ENCODE data around the gene KIF16B.

KIF16B gene

DNA sequence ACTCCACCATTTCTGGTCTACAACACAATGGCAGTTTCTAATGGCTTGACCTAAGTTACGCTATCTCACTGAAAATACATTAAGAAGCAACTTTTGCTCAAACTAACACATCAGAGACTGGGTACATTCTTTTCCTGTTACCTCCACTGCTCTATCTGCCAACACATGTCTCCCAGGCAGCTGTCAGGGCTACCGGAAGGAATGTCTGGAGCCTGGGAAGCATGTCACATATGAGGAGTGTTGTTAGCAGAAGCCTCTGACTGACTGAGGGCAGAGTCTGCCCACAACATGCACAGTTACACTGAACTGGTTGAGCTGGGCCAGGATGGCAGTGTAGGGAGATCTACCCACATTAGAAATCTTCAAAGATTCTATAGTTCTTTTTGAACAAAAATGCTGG, 264.5 kb downstream of the KIF16B start:
- DNase-seq (ENCODE audit: low read depth in 2 of 3, low spot score in 1 of 3), result no peak

DNA sequence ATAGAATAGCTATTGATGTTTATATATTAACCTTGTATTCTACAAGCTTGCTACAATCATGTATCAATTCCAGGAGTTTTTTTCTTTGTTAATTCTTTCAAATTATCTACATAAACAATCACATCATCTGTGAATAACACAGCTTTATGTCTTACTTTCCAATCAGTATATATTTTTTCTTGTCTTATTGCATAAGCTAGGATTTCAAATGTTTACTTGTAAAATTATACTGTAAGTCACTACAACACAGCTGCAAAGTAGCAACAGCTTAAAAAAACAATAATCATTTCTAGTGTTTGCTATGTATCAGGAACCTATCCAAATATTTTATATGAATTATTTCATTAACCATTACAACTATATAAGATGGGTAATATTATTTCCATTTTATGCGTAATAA, 270.4 kb downstream of the KIF16B start:
- no peak for DNase-seq (ENCODE audit: low read depth in 2 of 3, low spot score in 1 of 3)

GRCh38 chr20:16301986-16302385, 271.3 kb downstream of the KIF16B start:
- DNase-seq (ENCODE audit: low read depth in 2 of 3, low spot score in 1 of 3), result no peak

GRCh38 chr20:16299897-16300296, 273.4 kb downstream of the KIF16B start:
- DNase-seq (ENCODE audit: low read depth in 2 of 3, low spot score in 1 of 3), result no peak

- no peak for DNase-seq (ENCODE audit: low read depth in 2 of 3, low spot score in 1 of 3)
These were observed 276.3 kb downstream of the KIF16B start for GRCh38 chr20:16296931-16297330.

DNA sequence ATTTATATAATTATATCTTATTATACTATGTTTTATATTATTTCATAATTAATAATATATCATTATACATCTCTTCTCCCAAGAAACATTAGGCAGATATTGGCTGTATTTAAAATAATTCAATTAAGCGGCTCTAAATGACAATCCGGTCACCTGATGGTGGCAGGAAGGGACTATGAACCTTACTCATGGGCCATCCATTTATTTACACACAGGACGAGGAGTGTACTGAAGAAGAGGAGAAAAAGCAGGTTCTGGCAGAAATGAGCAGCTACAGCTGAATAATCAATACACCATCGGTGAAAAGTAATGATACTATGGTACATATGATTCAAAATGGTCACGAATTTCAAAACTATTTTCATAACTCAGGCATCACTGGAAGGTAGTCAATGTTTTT, 277.7 kb downstream of the KIF16B start:
- no peak for DNase-seq (ENCODE audit: low read depth in 2 of 3, low spot score in 1 of 3)

- no peak for DNase-seq (ENCODE audit: low read depth in 2 of 3, low spot score in 1 of 3)
These were observed 279.7 kb downstream of the KIF16B start for GRCh38 chr20:16293590-16293989.

DNA sequence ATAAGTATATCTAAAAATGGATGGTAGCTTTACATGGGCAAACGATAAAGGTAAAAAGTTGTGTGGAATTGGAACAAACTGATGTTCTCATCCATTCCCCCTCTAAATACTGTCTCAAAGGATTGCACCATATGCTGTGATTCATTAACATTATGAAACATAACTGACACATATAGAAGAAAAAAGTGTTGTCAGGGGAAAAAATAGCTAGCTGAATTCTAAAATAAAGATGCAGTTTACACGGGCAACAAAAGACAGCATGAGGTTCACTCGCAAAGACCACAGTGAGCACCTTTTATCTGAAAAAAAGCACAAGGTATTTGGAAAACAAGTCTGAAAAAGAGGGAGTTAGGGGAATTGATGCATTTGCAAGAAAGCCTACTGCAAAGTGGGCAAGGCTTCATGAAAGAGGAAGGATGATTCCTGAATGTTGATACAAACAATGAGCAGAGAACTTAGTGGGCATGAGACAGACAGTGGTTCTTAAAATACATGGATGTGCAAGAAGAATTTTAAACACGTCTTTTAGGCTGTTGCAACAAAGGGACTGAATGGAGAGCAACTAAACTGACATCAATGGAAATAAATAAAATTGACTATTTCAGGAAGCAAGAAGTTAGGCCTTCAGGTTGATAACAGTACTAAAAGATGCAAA, 280.9 kb downstream of the KIF16B start:
- no peak for DNase-seq (ENCODE audit: low read depth in 2 of 3, low spot score in 1 of 3)

GRCh38 chr20:16290358-16290757, 282.9 kb downstream of the KIF16B start:
- no peak for DNase-seq (ENCODE audit: low read depth in 2 of 3, low spot score in 1 of 3)

- no peak for DNase-seq (ENCODE audit: low read depth in 2 of 3, low spot score in 1 of 3)
These were observed 285.5 kb downstream of the KIF16B start for GRCh38 chr20:16287776-16288175.

GRCh38 chr20:16286601-16287000, 286.6 kb downstream of the KIF16B start:
- no peak for DNase-seq (ENCODE audit: low read depth in 2 of 3, low spot score in 1 of 3)

DNA sequence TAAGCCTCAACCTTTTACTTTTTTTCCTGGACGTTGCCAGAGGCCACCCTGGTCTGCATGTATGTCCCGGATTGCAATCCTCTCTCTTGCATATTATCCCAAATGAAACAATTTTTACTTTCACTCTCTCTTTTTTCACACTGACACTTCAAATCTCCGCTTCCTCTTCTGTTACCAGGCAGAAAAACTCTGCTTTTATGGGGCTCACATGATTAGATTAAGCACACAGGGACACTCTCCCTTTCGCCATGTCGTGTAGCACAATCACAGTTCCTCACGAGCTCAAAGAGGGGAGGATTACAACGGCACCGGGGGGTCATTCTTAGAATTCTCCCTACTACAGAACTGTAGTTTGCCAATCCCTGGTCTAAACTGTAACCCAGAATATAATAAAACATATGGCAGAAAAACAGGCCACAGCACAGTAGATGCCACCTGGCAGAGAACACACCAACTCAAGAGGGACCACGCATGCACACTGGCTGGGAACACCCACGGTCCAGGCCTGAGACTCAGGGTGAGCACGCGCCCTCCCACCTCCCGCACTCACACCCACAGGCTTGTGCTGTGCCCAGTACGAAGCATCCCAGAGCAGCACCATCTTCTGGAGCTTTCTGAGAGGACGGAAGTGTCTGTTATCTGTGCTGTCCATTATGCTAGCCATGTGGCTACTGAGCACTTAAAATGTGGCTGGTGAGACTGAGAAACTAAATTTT, 288.7 kb downstream of the KIF16B start:
- no peak for DNase-seq (ENCODE audit: low read depth in 2 of 3, low spot score in 1 of 3)

DNA sequence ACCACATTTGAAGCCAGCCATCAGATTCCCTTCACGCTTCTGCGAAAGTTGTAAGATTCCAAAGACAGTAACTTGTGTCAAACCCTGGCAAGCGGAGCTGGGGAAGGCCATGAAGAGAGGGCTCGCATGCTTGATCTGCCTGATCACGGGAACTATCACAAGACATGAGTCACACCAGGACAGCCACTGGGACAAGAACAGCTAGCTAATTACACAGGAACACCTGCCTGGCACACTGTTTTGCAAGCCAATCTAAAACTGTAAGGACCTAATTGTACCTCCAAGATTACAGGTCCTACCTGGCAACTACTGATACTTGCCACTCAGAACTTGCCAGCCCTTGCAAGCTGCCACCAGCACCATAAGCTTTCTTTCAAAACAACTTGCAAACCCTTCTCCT, 289.3 kb downstream of the KIF16B start:
- no peak for DNase-seq (ENCODE audit: low read depth in 2 of 3, low spot score in 1 of 3)

- no peak for DNase-seq (ENCODE audit: low read depth in 2 of 3, low spot score in 1 of 3)
These were observed 289.9 kb downstream of the KIF16B start for GRCh38 chr20:16283307-16283706.

- DNase-seq (ENCODE audit: low read depth in 2 of 3, low spot score in 1 of 3), result no peak
These were observed 293.0 kb downstream of the KIF16B start for GRCh38 chr20:16280219-16280618.

DNA sequence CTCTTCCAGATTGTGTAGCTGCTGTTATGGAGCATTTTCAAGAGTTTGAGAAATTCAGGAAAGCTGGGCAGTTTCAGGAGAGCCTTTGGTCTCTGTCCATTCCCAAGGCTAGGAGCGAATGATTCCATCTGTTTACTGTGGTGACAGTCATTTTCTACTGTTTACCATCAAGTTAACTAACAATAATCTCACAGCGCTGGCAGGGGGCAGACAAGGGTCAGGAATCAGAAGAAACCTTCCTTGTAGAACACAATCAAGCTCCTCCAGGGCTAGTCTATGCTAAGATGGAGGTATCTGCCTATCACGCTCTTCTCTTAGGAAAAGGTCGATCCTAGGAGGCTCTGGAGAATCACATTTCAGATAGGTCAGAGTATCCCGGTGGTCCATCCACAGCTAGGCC, 293.9 kb downstream of the KIF16B start:
- no peak for DNase-seq (ENCODE audit: low read depth in 2 of 3, low spot score in 1 of 3)

- no peak for DNase-seq (ENCODE audit: low read depth in 2 of 3, low spot score in 1 of 3)
These were observed 299.3 kb downstream of the KIF16B start for GRCh38 chr20:16273812-16274555.

- no peak for DNase-seq (ENCODE audit: low read depth in 2 of 3, low spot score in 1 of 3)
These were observed 300.4 kb downstream of the KIF16B start for GRCh38 chr20:16272780-16273360.

GRCh38 chr20:16271450-16271849, 301.8 kb downstream of the KIF16B start:
- no peak for DNase-seq (ENCODE audit: low read depth in 2 of 3, low spot score in 1 of 3)

GRCh38 chr20:16270989-16271388, 302.3 kb downstream of the KIF16B start:
- no peak for DNase-seq (ENCODE audit: low read depth in 2 of 3, low spot score in 1 of 3)

DNA sequence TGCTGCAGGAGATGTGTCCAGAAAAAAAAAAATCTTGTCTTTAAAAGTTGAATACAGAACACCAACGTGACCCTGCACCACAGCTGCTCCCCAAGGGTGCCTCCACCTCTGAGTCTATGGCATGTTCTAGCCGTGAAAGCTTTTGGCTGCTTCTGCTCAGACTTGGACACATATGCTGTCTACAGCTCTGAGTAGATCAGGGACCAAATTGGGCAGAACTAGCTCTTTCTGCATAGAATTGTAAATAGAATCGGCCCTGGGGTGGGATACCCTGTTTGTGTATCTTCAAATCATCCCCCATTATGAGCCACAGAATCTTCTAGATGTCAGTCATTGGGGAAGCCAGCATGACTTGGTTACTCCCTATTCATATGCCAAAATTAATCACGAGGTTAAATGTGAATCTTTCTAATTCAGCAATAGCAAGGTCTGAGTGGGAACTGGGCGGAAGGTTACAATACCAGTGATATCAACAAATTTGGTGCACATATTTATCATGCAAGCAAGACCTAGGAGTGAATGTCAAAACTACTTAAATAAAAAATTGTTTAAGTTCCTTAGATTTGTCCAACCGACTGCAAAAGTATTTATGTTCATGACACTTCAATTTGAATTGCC, 302.8 kb downstream of the KIF16B start:
- no peak for DNase-seq (ENCODE audit: low read depth in 2 of 3, low spot score in 1 of 3)

All from stimulated activated CD4-positive, alpha-beta T cell treated with anti-CD3 and anti-CD28 coated beads, Interleukin-12 subunit alpha, Interleukin-12 subunit beta, amount 100 ng/mL, for 48 hours (primary cell).